Activated CD8-positive, alpha-beta T cell treated with anti-CD3 and anti-CD28 coated beads, Interleukin-2, amount 10 ng/mL, durations not matched to agents 7 days and 5 days (primary cell): ENCODE measurements around the gene CLEC12A. TPM values are rescaled to one million over a fixed set of nuclear protein-coding genes. Genes with fewer than 3 reads are reported as not detected.
"Not testable (repeated sequence)": the region's sequence is repeated elsewhere in the genome, so short reads cannot be mapped to it uniquely, and the experiment has no call there.

Experiments
- ATAC-seq: fragments of 150-1000 bp; cut with Tn5 transposase; one replicate; pipeline ENCODE4 v1.10.0; 2021; ENCODE audit warnings: moderate library complexity
- CTCF ChIA-PET: fragments of 350-600 bp; sonication (Branson Sonifier 250); formaldehyde crosslinking; loops from one replicate; lab custom pipeline; 2021; ENCODE audit warnings: antibody characterized with exemption; lab: Charles Lee
- POLR2A ChIA-PET: fragments of 350-600 bp; sonication (Branson Sonifier 250); formaldehyde crosslinking; loops from one replicate; lab custom pipeline; 2021; ENCODE audit warnings: antibody characterized with exemption; lab: Charles Lee
- DNase-seq: peaks from one replicate; pipeline ENCODE4 v3.0.0-alpha.2; 2020
- H3K27ac Mint-ChIP-seq: one replicate; pipeline ENCODE4 v1.8.0; 2021; ENCODE audit warnings: mild to moderate bottlenecking, mixed read lengths
- H3K27me3 Mint-ChIP-seq: one replicate; pipeline ENCODE4 v1.8.0; 2021; ENCODE audit warnings: low read depth, mixed read lengths
- H3K36me3 Mint-ChIP-seq: one replicate; pipeline ENCODE4 v1.8.0; 2021; ENCODE audit warnings: low read depth, mixed read lengths
- H3K4me1 Mint-ChIP-seq: one replicate; pipeline ENCODE4 v1.8.0; 2021; ENCODE audit warnings: low read depth, mixed read lengths
- H3K4me3 Mint-ChIP-seq: one replicate; pipeline ENCODE4 v1.8.0; 2021; ENCODE audit warnings: mild to moderate bottlenecking, mixed read lengths
- H3K9me3 Mint-ChIP-seq: one replicate; pipeline ENCODE4 v1.8.0; 2022; ENCODE audit warnings: mixed read lengths; ENCODE audit not compliant: insufficient read depth
- total RNA-seq, 2 experiments: library from RNA; stranded (reverse); gene quantifications; one replicate each; pipeline ENCODE4 v1.2.3, GENCODE V29; 2021

Gene CLEC12A
- total RNA-seq, 2 experiments from 2014 or later, result 4.8 to 6.3 TPM

GRCh38 chr12:10012630-10013330 lies 41.6 kb downstream of the CLEC12A start:
- POLR2A ChIA-PET, result interaction anchor here (0.6 kb wide), 1 partner anchor 270 kb away, joined by 4 read pairs; no protein-coding TSS in a partner anchor
- CTCF ChIA-PET, result interaction anchor here (0.9 to 8.0 kb wide), 3 partner anchors 72 to 198 kb away, joined by 3 to 43 read pairs (median 9); no protein-coding TSS in a partner anchor
- no peak for ATAC-seq
- no peaks in the 10 kb centered on the region for H3K4me1 Mint-ChIP-seq
- H3K36me3 Mint-ChIP-seq, result no peaks in the 10 kb centered on the region
- H3K9me3 Mint-ChIP-seq, result no peaks in the 10 kb centered on the region
- DNase-seq, result no peak
- H3K27me3 Mint-ChIP-seq, result peaks cover 36% of the 10 kb centered on the region
- H3K4me3 Mint-ChIP-seq, result no peak overlapping the region
- H3K27ac Mint-ChIP-seq, result no peak overlapping the region

GRCh38 chr12:10015450-10015849 lies 44.2 kb downstream of the CLEC12A start:
- ATAC-seq (no peak), DNase-seq (no peak)
- no peak overlapping the region for H3K4me3 Mint-ChIP-seq
- H3K27ac Mint-ChIP-seq, result no peak overlapping the region
- no peaks in the 10 kb centered on the region for H3K9me3 Mint-ChIP-seq
- ChIA-PET CTCF (interaction anchor here (0.7 to 1.3 kb wide), 3 partner anchors 74 to 201 kb away, joined by 3 to 4 read pairs (median 3); no protein-coding TSS in a partner anchor), POLR2A (no interaction called here)
- H3K27me3 Mint-ChIP-seq, result peaks cover 26% of the 10 kb centered on the region
- no peaks in the 10 kb centered on the region for H3K4me1 Mint-ChIP-seq
- H3K36me3 Mint-ChIP-seq, result no peaks in the 10 kb centered on the region

GRCh38 chr12:10016881-10017280 lies 45.7 kb downstream of the CLEC12A start:
- Mint-ChIP-seq H3K4me3 (no peak overlapping the region), H3K27ac (no peak overlapping the region), H3K36me3 (no peaks in the 10 kb centered on the region), H3K27me3 (peaks cover 20% of the 10 kb centered on the region), H3K9me3 (no peaks in the 10 kb centered on the region), H3K4me1 (no peaks in the 10 kb centered on the region)
- CTCF ChIA-PET, result no interaction called here
- ATAC-seq, result no peak
- no peak for DNase-seq
- POLR2A ChIA-PET, result no interaction called here

- Mint-ChIP-seq H3K27ac (no peak overlapping the region), H3K9me3 (no peaks in the 10 kb centered on the region), H3K4me3 (no peak overlapping the region), H3K27me3 (peaks cover 10% of the 10 kb centered on the region), H3K4me1 (no peaks in the 10 kb centered on the region), H3K36me3 (no peaks in the 10 kb centered on the region)
- CTCF ChIA-PET, result interaction anchor here (0.6 to 1.2 kb wide), 3 partner anchors 8 to 268 kb away, joined by 3 to 4 read pairs (median 4); partner anchors contain the start of gene CLEC12B
- POLR2A ChIA-PET, result interaction anchor here (0.9 kb wide), 1 partner anchor 204 kb away, joined by 3 read pairs; no protein-coding TSS in a partner anchor
- no peak for ATAC-seq
- DNase-seq, result no peak
These were observed 47.2 kb downstream of the CLEC12A start for GRCh38 chr12:10018386-10018785.

GRCh38 chr12:10021342-10021741 lies 50.1 kb downstream of the CLEC12A start:
- Mint-ChIP-seq H3K9me3 (no peaks in the 10 kb centered on the region), H3K27ac (no peak overlapping the region), H3K4me3 (no peak overlapping the region), H3K4me1 (no peaks in the 10 kb centered on the region), H3K27me3 (peaks cover 8% of the 10 kb centered on the region), H3K36me3 (no peaks in the 10 kb centered on the region)
- CTCF ChIA-PET, result no interaction called here
- DNase-seq, result no peak
- ATAC-seq, result no peak
- POLR2A ChIA-PET, result no interaction called here

- Mint-ChIP-seq H3K27ac (no peak overlapping the region), H3K4me1 (no peaks in the 10 kb centered on the region), H3K36me3 (no peaks in the 10 kb centered on the region), H3K27me3 (peaks cover 14% of the 10 kb centered on the region), H3K4me3 (no peak overlapping the region), H3K9me3 (no peaks in the 10 kb centered on the region)
- DNase-seq (no peak), ATAC-seq (no peak)
- ChIA-PET POLR2A (no interaction called here), CTCF (interaction anchor here (1.2 to 2.3 kb wide), 2 partner anchors 9 to 15 kb away, joined by 5 to 6 read pairs; partner anchors contain the start of gene CLEC12B)
These were observed 54.0 kb downstream of the CLEC12A start for GRCh38 chr12:10025236-10025635.

- CTCF ChIA-PET, result interaction anchor here (1.2 kb wide), 1 partner anchor 16 kb away, joined by 6 read pairs; the partner anchor contains the start of gene CLEC12B
These were observed 55.5 kb downstream of the CLEC12A start for GRCh38 chr12:10026666-10027065.

GRCh38 chr12:10027311-10027710 lies 56.1 kb downstream of the CLEC12A start:
- Mint-ChIP-seq H3K27me3 (peaks cover 12% of the 10 kb centered on the region), H3K27ac (no peak overlapping the region), H3K9me3 (no peaks in the 10 kb centered on the region), H3K36me3 (no peaks in the 10 kb centered on the region), H3K4me1 (no peaks in the 10 kb centered on the region), H3K4me3 (no peak overlapping the region)
- ChIA-PET CTCF (no interaction called here), POLR2A (no interaction called here)
- no peak for DNase-seq
- ATAC-seq, result no peak

More at GRCh38 chr12:10026666-10027065, 55.5 kb downstream of the CLEC12A start:
- H3K27me3 Mint-ChIP-seq, result peaks cover 12% of the 10 kb centered on the region
- H3K9me3 Mint-ChIP-seq, H3K27ac Mint-ChIP-seq, H3K4me3 Mint-ChIP-seq, ATAC-seq, DNase-seq, POLR2A ChIA-PET, H3K36me3 Mint-ChIP-seq, H3K4me1 Mint-ChIP-seq: not testable (repeated sequence)

GRCh38 chr12:10027721-10028120 lies 56.5 kb downstream of the CLEC12A start:
- POLR2A ChIA-PET, result no interaction called here
- no peak overlapping the region for H3K27ac Mint-ChIP-seq
- H3K4me3 Mint-ChIP-seq, result no peak overlapping the region
- H3K4me1 Mint-ChIP-seq, result no peaks in the 10 kb centered on the region
- CTCF ChIA-PET, result no interaction called here
- no peaks in the 10 kb centered on the region for H3K9me3 Mint-ChIP-seq
- H3K27me3 Mint-ChIP-seq, result peaks cover 12% of the 10 kb centered on the region
- no peak for DNase-seq
- no peaks in the 10 kb centered on the region for H3K36me3 Mint-ChIP-seq
- no peak for ATAC-seq

- Mint-ChIP-seq H3K4me1 (no peaks in the 10 kb centered on the region), H3K9me3 (no peaks in the 10 kb centered on the region), H3K27ac (no peak within 1 kb of the TSS), H3K27me3 (peaks cover 13% of the 10 kb centered on the region), H3K36me3 (no peaks in the 10 kb centered on the region), H3K4me3 (no peak within 1 kb of the TSS)
- DNase-seq (no peak), ATAC-seq (no peak)
- ChIA-PET CTCF (no interaction called here), POLR2A (no interaction called here)
These were observed 59.2 kb downstream of the CLEC12A start, which contains the start of gene CLEC9A for GRCh38 chr12:10030446-10030845. CLEC9A (plus strand) TSS chr12:10030682; CDS start chr12:10052688, 22,006 bp downstream.

- no peak for DNase-seq
- Mint-ChIP-seq H3K4me1 (no peaks in the 10 kb centered on the region), H3K27me3 (peaks cover 13% of the 10 kb centered on the region), H3K4me3 (no peak overlapping the region), H3K9me3 (no peaks in the 10 kb centered on the region), H3K36me3 (no peaks in the 10 kb centered on the region), H3K27ac (no peak overlapping the region)
- POLR2A ChIA-PET, result interaction anchor here (0.7 kb wide), 2 partner anchors 175 to 217 kb away, joined by 3 read pairs; no protein-coding TSS in a partner anchor
- CTCF ChIA-PET, result no interaction called here
- ATAC-seq, result no peak
These were observed 60.1 kb downstream of the CLEC12A start for GRCh38 chr12:10031321-10031720.

GRCh38 chr12:10031771-10032175 lies 60.6 kb downstream of the CLEC12A start:
- ChIA-PET POLR2A (interaction anchor here (0.7 kb wide), 2 partner anchors 176 to 218 kb away, joined by 3 read pairs; no protein-coding TSS in a partner anchor), CTCF (no interaction called here)
- no peaks in the 10 kb centered on the region for H3K36me3 Mint-ChIP-seq
- no peak overlapping the region for H3K27ac Mint-ChIP-seq
- H3K4me3 Mint-ChIP-seq, result no peak overlapping the region
- ATAC-seq (no peak), DNase-seq (no peak)
- peaks cover 16% of the 10 kb centered on the region for H3K27me3 Mint-ChIP-seq
- H3K9me3 Mint-ChIP-seq, result no peaks in the 10 kb centered on the region
- no peaks in the 10 kb centered on the region for H3K4me1 Mint-ChIP-seq
